ENCODE results near the gene DST. TPM values are rescaled to one million over a fixed set of nuclear protein-coding genes. Genes with fewer than 3 reads are reported as not detected.

Gene DST
- polyA plus RNA-seq, 1 of the 3 experiments (the other 2 are of a cell fraction): 64.3 TPM

GRCh38 chr6:56650191-56650590 lies 7.5 kb upstream of the DST start:
- ChIA-PET POLR2A (no interaction called here), CTCF (interaction anchor here (0.6 to 2.6 kb wide), 6 partner anchors 12 to 253 kb away, joined by 3 to 7 read pairs (median 4); no protein-coding TSS in a partner anchor)
- Histone ChIP-seq H3K27ac (ENCODE audit: low read depth in 2 of 2, low read length in 1 of 2) (peak overlapping the region in 1 of 2 experiments; percentile 37; a peak in 2 of 4 replicates), H3K79me2 (ENCODE audit: insufficient read depth) (peaks cover 49% of the 10 kb centered on the region), H3K9ac (no peak overlapping the region), H4K20me1 (ENCODE audit: insufficient read depth) (no peaks in the 10 kb centered on the region), H3K4me1 (ENCODE audit: control insufficient read depth in 1 of 2, insufficient read depth in 2 of 2, low read depth in 1 of 2, low read length in 1 of 2) (peaks cover 0 to 43% of the 10 kb centered on the region in 2 experiments; a peak in 3 of 4 replicates), H3K4me2 (no peak overlapping the region), H3K4me3 (ENCODE audit: low read depth in 2 of 2, low read length in 1 of 2) (no peak overlapping the region), H3F3A (replicated peaks; ENCODE audit: insufficient read depth) (peaks cover 32% of the 10 kb centered on the region), H2AFZ (ENCODE audit: low read depth) (no peak overlapping the region), H3K9me2 (no peaks in the 10 kb centered on the region), H3K27me3 (ENCODE audit: insufficient read depth) (no peaks in the 10 kb centered on the region), H3K9me3 (no peaks in the 10 kb centered on the region), H3K36me3 (replicated peaks in 1 of 2; ENCODE audit: control insufficient read depth in 1 of 2, insufficient read depth in 2 of 2, low read length in 1 of 2) (peaks cover 39 to 61% of the 10 kb centered on the region in 2 experiments)
- 98% methylated on average over 1 of the region's 1 CpG for WGBS (ENCODE audit: low lambda C conversion rate)
- TF ChIP-seq MXI1 (IDR thresholded peaks at IDR 0.05; ENCODE audit: low read depth, low read length) (no peak), FOXM1 (IDR thresholded peaks at IDR 0.05; ENCODE audit: low read depth) (no peak), CTCF (IDR thresholded peaks at IDR 0.05) (no peak)
- no peak for DNase-seq

GRCh38 chr6:56649782-56650181 lies 7.1 kb upstream of the DST start:
- DNase-seq: no peak
- CTCF ChIA-PET: interaction anchor here (0.8 to 2.6 kb wide), 5 partner anchors 12 to 194 kb away, joined by 3 to 7 read pairs (median 5); no protein-coding TSS in a partner anchor
- H3K27ac ChIP-seq (ENCODE audit: low read depth in 2 of 2, low read length in 1 of 2): peak overlapping the region in 1 of 2 experiments; percentile 37; a peak in 2 of 4 replicates
- no peaks in the 10 kb centered on the region for H4K20me1 ChIP-seq (ENCODE audit: insufficient read depth)
- peaks cover 40 to 63% of the 10 kb centered on the region in 2 experiments for H3K36me3 ChIP-seq (replicated peaks in 1 of 2; ENCODE audit: control insufficient read depth in 1 of 2, insufficient read depth in 2 of 2, low read length in 1 of 2)
- peaks cover 32% of the 10 kb centered on the region for H3F3A ChIP-seq (replicated peaks; ENCODE audit: insufficient read depth)
- H3K9me2 ChIP-seq: no peaks in the 10 kb centered on the region
- no peaks in the 10 kb centered on the region for H3K9me3 ChIP-seq
- H3K4me1 ChIP-seq (ENCODE audit: control insufficient read depth in 1 of 2, insufficient read depth in 2 of 2, low read depth in 1 of 2, low read length in 1 of 2): peaks cover 0 to 43% of the 10 kb centered on the region in 2 experiments; a peak in 3 of 4 replicates
- peaks cover 44% of the 10 kb centered on the region for H3K79me2 ChIP-seq (ENCODE audit: insufficient read depth)
- H3K4me3 ChIP-seq (ENCODE audit: low read depth in 2 of 2, low read length in 1 of 2): no peak overlapping the region
- 86% methylated on average over 3 of the region's 3 CpGs for WGBS (ENCODE audit: low lambda C conversion rate)
- H3K9ac ChIP-seq: no peak overlapping the region
- no peak overlapping the region for H2AFZ ChIP-seq (ENCODE audit: low read depth)
- POLR2A ChIA-PET: no interaction called here
- no peaks in the 10 kb centered on the region for H3K27me3 ChIP-seq (ENCODE audit: insufficient read depth)
- no peak overlapping the region for H3K4me2 ChIP-seq
- TF ChIP-seq MAX (IDR thresholded peaks at IDR 0.05; ENCODE audit: low read depth) (no peak), JUND (IDR thresholded peaks at IDR 0.05) (no peak), REST (IDR thresholded peaks at IDR 0.05; ENCODE audit: low read depth, low read length) (no peak), GATA2 (CRISPR knock-in tag; IDR thresholded peaks at IDR 0.05) (no peak), TAF1 (IDR thresholded peaks at IDR 0.05; ENCODE audit: borderline replicate concordance, low read depth, low read length) (no peak), PBX3 (IDR thresholded peaks at IDR 0.05) (no peak), ZBTB33 (IDR thresholded peaks at IDR 0.05; ENCODE audit: borderline replicate concordance, low read depth) (no peak), NRF1 (IDR thresholded peaks at IDR 0.05; ENCODE audit: low read depth, low read length) (no peak), TCF12 (IDR thresholded peaks at IDR 0.05) (no peak), POLR2AphosphoS5 (IDR thresholded peaks at IDR 0.05; ENCODE audit: low read depth, low read length) (no peak), ELF1 (IDR thresholded peaks at IDR 0.05) (no peak), NFIC (IDR thresholded peaks at IDR 0.05; ENCODE audit: borderline replicate concordance) (no peak), FOXJ3 (CRISPR knock-in tag; IDR thresholded peaks at IDR 0.05) (no peak), RFX5 (IDR thresholded peaks at IDR 0.05; ENCODE audit: low read length) (no peak), YY1 (IDR thresholded peaks at IDR 0.05; ENCODE audit: low read depth) (no peak), SMC3 (IDR thresholded peaks at IDR 0.05; ENCODE audit: low read depth, low read length) (no peak), FOXM1 (IDR thresholded peaks at IDR 0.05; ENCODE audit: low read depth) (no peak), GABPA (IDR thresholded peaks at IDR 0.05; ENCODE audit: low read depth) (no peak), RCOR1 (IDR thresholded peaks at IDR 0.05; ENCODE audit: low read length) (no peak)

Data from SK-N-SH (cell line).